Stimulated activated effector memory CD8-positive, alpha-beta T cell treated with anti-CD3 and anti-CD28 coated beads, Interleukin-12 subunit alpha, Interleukin-12 subunit beta, amount 100 ng/mL, for 72 hours (primary cell): ENCODE data around the gene CD99L2.
"Not testable (repeated sequence)": the region's sequence is repeated elsewhere in the genome, so short reads cannot be mapped to it uniquely, and the experiment has no call there.

Source experiments
- ATAC-seq: fragments of 150-1000 bp; cut with Tn5 transposase; 2 replicates; pipeline ENCODE4 v1.10.0; 2021
- DNase-seq, 2 donors: peaks; one replicate each; pipeline ENCODE4 v3.0.0; 2021 to 2022; ENCODE audit warnings: low spot score in 2 of 2
- H3K27ac Mint-ChIP-seq: one replicate; pipeline ENCODE4 v1.8.0; 2022; ENCODE audit warnings: mild to moderate bottlenecking, mixed read lengths
- H3K36me3 Mint-ChIP-seq: one replicate; pipeline ENCODE4 v1.8.0; 2022; ENCODE audit warnings: mild to moderate bottlenecking, mixed read lengths
- H3K4me1 Mint-ChIP-seq: one replicate; pipeline ENCODE4 v1.8.0; 2022; ENCODE audit warnings: mixed read lengths
- H3K4me3 Mint-ChIP-seq: one replicate; pipeline ENCODE4 v1.8.0; 2022; ENCODE audit warnings: mild to moderate bottlenecking, mixed read lengths
- H3K9me3 Mint-ChIP-seq: one replicate; pipeline ENCODE4 v1.8.0; 2022; ENCODE audit warnings: mixed read lengths

CD99L2 gene

GRCh38 chrX:150905293-150905692 is 6.8 kb upstream of the CD99L2 start:
- no peak overlapping the region for H3K4me3 Mint-ChIP-seq
- no peaks in the 10 kb centered on the region for H3K36me3 Mint-ChIP-seq
- ATAC-seq = no peak
- no peak for DNase-seq
- no peaks in the 10 kb centered on the region for H3K9me3 Mint-ChIP-seq
- H3K27ac Mint-ChIP-seq = no peak overlapping the region
- H3K4me1 Mint-ChIP-seq = no peaks in the 10 kb centered on the region

GRCh38 chrX:150903110-150903508 is 4.6 kb upstream of the CD99L2 start:
- ATAC-seq = no peak
- H3K36me3 Mint-ChIP-seq = no peaks in the 10 kb centered on the region
- H3K4me1 Mint-ChIP-seq = no peaks in the 10 kb centered on the region
- H3K4me3 Mint-ChIP-seq = no peak overlapping the region
- no peak overlapping the region for H3K27ac Mint-ChIP-seq
- no peaks in the 10 kb centered on the region for H3K9me3 Mint-ChIP-seq
- DNase-seq = no peak

- no peak for ATAC-seq
- H3K36me3 Mint-ChIP-seq = no peaks in the 10 kb centered on the region
- H3K9me3 Mint-ChIP-seq = no peaks in the 10 kb centered on the region
- H3K4me3 Mint-ChIP-seq = no peak overlapping the region
- DNase-seq = no peak
- no peak overlapping the region for H3K27ac Mint-ChIP-seq
- H3K4me1 Mint-ChIP-seq = no peaks in the 10 kb centered on the region
Observed at GRCh38 chrX:150902434-150903109, 4.1 kb upstream of the CD99L2 start.

GRCh38 chrX:150899191-150899757 is 806 bp upstream of the CD99L2 start:
- Mint-ChIP-seq H3K36me3 (no peaks in the 10 kb centered on the region), H3K4me1 (peaks cover 10% of the 10 kb centered on the region), H3K4me3 (peak overlapping the region; percentile 76), H3K27ac (no peak overlapping the region), H3K9me3 (no peaks in the 10 kb centered on the region)
- DNase-seq = peak; percentile 3 to 63
- peak; percentile 55 for ATAC-seq

GRCh38 chrX:150897421-150898320 is 797 bp downstream of the CD99L2 start:
- Mint-ChIP-seq H3K4me3 (peak overlapping the region; percentile 76), H3K36me3 (no peaks in the 10 kb centered on the region), H3K4me1 (peaks cover 10% of the 10 kb centered on the region), H3K27ac (no peak overlapping the region), H3K9me3 (no peaks in the 10 kb centered on the region)
- DNase-seq = peak in 1 of 2 donors; percentile 64
- no peak for ATAC-seq

- no peaks in the 10 kb centered on the region for H3K36me3 Mint-ChIP-seq
- H3K9me3 Mint-ChIP-seq = no peaks in the 10 kb centered on the region
- peaks cover 10% of the 10 kb centered on the region for H3K4me1 Mint-ChIP-seq
- no peak for DNase-seq
- H3K27ac Mint-ChIP-seq = no peak overlapping the region
- ATAC-seq = no peak
- peak overlapping the region; percentile 76 for H3K4me3 Mint-ChIP-seq
Observed at GRCh38 chrX:150896632-150897031, 1.8 kb downstream of the CD99L2 start.

- ATAC-seq (no peak), DNase-seq (no peak)
- Mint-ChIP-seq H3K4me1 (peaks cover 10% of the 10 kb centered on the region), H3K9me3 (no peaks in the 10 kb centered on the region), H3K36me3 (no peaks in the 10 kb centered on the region), H3K4me3 (no peak overlapping the region), H3K27ac (no peak overlapping the region)
Observed at GRCh38 chrX:150893936-150894335, 4.5 kb downstream of the CD99L2 start.

- no peaks in the 10 kb centered on the region for H3K9me3 Mint-ChIP-seq
Observed at GRCh38 chrX:150889131-150889530, 9.3 kb downstream of the CD99L2 start.

GRCh38 chrX:150887906-150888465 is 10.5 kb downstream of the CD99L2 start:
- Mint-ChIP-seq H3K36me3 (no peaks in the 10 kb centered on the region), H3K27ac (no peak overlapping the region), H3K4me3 (no peak overlapping the region), H3K4me1 (no peaks in the 10 kb centered on the region), H3K9me3 (no peaks in the 10 kb centered on the region)
- ATAC-seq (no peak), DNase-seq (no peak)

More at GRCh38 chrX:150889131-150889530, 9.3 kb downstream of the CD99L2 start:
- no peak overlapping the region for H3K27ac Mint-ChIP-seq
- H3K36me3 Mint-ChIP-seq = no peaks in the 10 kb centered on the region
- H3K4me3 Mint-ChIP-seq = no peak overlapping the region
- no peaks in the 10 kb centered on the region for H3K4me1 Mint-ChIP-seq
- DNase-seq (no peak), ATAC-seq (no peak)

GRCh38 chrX:150887268-150887667 is 11.2 kb downstream of the CD99L2 start:
- DNase-seq, H3K27ac Mint-ChIP-seq, H3K4me3 Mint-ChIP-seq: not testable (repeated sequence)

GRCh38 chrX:150886381-150886780 is 12.1 kb downstream of the CD99L2 start:
- ATAC-seq (no peak), DNase-seq (no peak)
- H3K4me3 Mint-ChIP-seq = no peak overlapping the region
- no peak overlapping the region for H3K27ac Mint-ChIP-seq
- no peaks in the 10 kb centered on the region for H3K36me3 Mint-ChIP-seq
- peaks cover 1% of the 10 kb centered on the region for H3K4me1 Mint-ChIP-seq
- H3K9me3 Mint-ChIP-seq = no peaks in the 10 kb centered on the region

More at GRCh38 chrX:150887268-150887667, 11.2 kb downstream of the CD99L2 start:
- not testable (repeated sequence) for H3K36me3 Mint-ChIP-seq, H3K9me3 Mint-ChIP-seq, H3K4me1 Mint-ChIP-seq, ATAC-seq

GRCh38 chrX:150880808-150881165 is 17.7 kb downstream of the CD99L2 start:
- Mint-ChIP-seq H3K4me3 (peak overlapping the region; percentile 58), H3K27ac (peak overlapping the region; percentile 83), H3K4me1 (peaks cover 26% of the 10 kb centered on the region), H3K36me3 (peaks cover 11% of the 10 kb centered on the region), H3K9me3 (peaks cover 3% of the 10 kb centered on the region)
- peak; percentile 60 for ATAC-seq
- peak in 1 of 2 donors; percentile 49 for DNase-seq

- Mint-ChIP-seq H3K27ac (peak overlapping the region; percentile 83), H3K4me3 (peak overlapping the region; percentile 58), H3K4me1 (peaks cover 32% of the 10 kb centered on the region), H3K9me3 (peaks cover 3% of the 10 kb centered on the region), H3K36me3 (peaks cover 11% of the 10 kb centered on the region)
- ATAC-seq (peak; percentile 96), DNase-seq (no peak)
Observed at GRCh38 chrX:150879855-150880807, 18.3 kb downstream of the CD99L2 start.

GRCh38 chrX:150875621-150876020 is 22.8 kb downstream of the CD99L2 start:
- not testable (repeated sequence) for H3K9me3 Mint-ChIP-seq, DNase-seq, H3K4me3 Mint-ChIP-seq, ATAC-seq
- peaks cover 11% of the 10 kb centered on the region for H3K36me3 Mint-ChIP-seq
- H3K27ac Mint-ChIP-seq = peak overlapping the region; percentile 69
- H3K4me1 Mint-ChIP-seq = peaks cover 66% of the 10 kb centered on the region
